Ovary (tissue), 3 donors: ENCODE data around the gene FZD7.

Experiments
- CTCF ChIP-seq, 3 donors: fragments of 450-650 bp in 2 of 3; fragments of 200-600 bp in 1 of 3; IDR thresholded peaks; one replicate each; pipeline versions ENCODE4 v1.5.1 to v1.8.0; 2016 to 2022; ENCODE audit warnings: antibody characterized with exemption in 3 of 3, mild to moderate bottlenecking in 1 of 3
- POLR2A ChIP-seq: fragments of 450-650 bp; IDR thresholded peaks from one replicate; pipeline ENCODE4 v1.6.1; 2017; ENCODE audit warnings: antibody characterized with exemption, mild to moderate bottlenecking, moderate library complexity
- donor health status: DM: no; HTN: no; CAD: no.

DNA sequence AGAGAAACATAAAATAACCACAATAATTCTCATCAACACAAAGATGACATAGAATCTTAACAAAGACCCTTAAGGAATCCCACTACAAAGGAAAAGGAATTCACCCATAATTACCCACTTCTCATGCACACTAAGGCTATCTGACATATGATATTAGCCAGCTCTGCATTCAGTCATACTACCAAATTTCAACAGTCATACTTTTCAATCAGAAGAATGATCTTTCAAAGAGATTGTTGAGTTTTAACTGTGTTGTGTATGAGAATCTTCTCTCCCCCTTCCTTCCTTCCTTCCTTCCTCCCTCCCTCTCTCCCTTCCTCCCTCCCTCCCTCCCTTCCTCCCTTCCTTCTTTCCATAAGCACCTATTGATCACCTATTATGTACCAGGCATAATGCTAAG lies 17.0 kb downstream of the FZD7 start:
- TF ChIP-seq CTCF (IDR thresholded peaks at IDR 0.05) (no peak), POLR2A (no peak)
